ENCODE results near the gene MYBPH.
A peak's percentile ranks its signal among the peaks of the same experiment; 100 is the strongest.

The MYBPH gene

DNA sequence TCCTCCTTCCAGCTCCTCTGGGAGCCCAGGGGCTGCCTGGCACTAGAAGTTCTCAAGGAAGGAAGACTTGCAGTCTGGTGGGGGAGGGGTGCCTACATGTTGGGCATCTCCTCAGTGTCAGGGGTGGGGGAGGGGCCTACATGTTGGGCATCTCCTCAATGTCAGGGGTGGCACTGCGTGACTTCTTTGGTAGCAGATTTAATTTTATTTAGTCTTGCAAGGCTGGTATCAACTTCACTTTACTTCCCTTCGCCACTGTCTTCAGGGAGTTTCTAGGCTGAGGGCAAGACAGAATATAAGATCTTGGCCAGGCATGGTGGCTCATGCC is 29.6 kb downstream of the MYBPH start:
- no peak for DNase-seq

DNA sequence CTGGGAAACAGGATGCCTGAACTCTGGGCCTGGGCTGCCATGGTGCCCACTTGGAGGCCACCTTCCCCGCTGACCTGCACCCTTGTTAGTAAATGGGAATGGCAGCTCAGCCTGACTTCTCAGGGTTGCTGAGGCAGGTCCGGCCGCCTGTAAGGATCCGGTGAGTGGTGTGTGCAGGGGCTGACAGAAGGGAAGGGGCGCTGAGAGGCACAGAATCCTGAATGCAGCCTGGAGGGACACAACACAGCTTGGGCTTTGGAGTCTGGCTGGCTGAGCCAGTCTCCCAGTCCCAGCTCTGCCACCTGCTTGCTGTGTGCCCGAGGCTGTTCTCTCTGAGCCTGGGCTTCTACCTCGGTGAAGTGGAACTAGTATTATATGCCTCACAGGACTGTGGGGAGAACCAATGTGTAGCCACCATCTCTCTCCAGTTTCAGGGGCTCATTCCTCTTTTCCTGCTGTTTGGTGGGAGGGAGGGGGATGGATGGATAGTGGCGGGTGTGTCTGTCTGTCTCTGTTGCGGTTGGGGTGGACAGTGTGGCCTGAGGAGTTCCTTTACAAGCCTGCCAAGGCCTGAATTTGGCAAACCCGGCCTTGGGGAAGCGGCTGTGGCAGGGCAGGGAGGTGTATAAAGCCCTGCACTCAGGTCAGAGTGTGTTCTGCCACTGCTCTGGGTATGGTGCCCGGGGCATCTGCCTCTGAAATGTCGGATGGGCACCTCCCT is 30.1 kb downstream of the MYBPH start:
- DNase-seq, result no peak

DNA sequence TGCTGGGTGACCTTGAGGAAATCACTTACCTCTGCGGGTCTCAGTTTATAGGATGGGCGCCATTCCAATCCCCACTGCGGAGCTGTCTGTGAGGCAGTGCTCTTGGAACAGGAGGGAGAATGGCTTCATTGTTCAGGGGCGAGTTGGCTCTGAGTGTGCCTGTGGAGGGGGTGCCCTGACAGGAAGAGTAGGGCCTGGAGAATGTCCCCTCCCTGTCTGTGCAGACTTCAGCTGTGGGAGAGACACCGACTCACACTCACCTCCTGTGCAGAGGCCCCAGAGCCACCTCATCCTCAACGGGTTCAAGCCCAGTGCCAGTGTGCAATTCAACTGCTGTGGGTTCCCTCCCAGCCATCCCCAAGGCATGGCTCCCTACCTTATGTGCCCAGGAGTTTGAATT is 31.0 kb downstream of the MYBPH start:
- no peak for DNase-seq

DNA sequence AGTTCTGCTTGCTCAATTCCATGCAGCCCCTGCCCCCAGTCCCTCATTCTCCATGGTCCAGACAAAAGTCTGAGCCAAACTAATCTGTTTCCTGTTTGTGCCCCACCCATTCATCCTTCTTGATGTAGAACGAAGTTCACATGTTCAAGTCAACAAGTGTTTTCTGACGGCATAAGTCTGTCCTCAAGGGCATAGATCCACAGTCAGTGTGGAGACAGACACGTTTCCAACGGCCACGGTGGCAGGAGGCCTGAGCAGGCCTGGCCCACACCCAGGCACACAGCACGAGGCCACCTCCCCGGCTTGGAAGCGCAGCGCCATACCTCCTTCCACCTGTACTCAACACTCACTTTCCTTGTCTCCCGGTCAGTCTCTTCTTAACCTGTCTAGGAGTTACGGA is 32.0 kb downstream of the MYBPH start:
- DNase-seq, result no peak

DNA sequence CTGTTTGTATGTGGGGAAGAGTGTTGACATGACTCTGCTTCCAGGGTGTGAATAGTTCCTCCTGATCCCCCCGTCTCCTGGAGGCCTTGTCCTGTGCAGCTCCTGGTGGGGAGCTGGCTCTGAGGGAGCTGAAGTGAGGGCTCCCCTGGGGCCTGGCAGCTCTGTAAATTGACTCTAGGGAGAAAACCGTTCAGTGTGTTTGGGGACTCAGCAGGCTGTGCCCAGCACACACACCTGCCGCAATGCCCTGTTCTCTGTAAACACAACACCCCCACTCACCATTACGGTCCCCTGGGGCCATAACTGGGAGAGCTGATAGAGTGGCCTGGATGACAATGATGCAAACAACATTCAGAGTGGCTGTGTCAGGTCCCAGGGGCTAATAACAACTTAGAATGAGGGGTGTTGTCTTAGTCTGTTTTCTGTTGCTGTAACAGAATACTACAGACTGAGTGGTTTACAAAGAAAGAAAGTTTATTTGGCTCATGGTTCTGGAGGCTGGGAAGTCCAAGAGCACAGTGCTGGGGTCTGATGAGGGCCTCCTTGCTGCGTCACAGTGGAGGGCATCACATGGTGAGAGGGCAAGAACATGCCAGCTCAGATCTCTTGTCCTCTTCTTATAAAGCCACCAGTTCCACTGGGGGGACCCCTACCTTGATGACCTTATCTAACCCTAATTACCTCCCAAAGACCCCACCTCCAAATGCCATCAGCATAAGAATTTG is 32.8 kb downstream of the MYBPH start:
- no peak for DNase-seq

DNA sequence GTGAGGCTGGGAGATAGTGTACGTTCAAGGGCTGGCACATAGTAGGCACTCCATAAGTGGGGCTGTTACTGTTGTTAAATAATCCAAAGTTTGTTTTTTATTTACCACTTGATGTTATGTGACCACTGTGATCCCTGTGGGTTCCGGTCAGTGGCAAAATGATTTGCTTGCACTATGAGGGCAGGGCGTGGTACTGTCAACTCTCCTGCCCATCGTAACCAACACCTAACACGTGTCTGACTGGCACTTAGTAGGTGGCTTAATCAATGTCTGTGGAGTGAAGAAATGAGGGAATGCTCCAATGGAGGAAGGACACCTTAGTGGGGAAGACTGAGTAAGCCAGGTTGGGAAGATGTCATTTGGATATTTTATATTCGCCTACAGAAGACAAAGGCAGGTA is 33.5 kb downstream of the MYBPH start:
- DNase-seq, result no peak

DNA sequence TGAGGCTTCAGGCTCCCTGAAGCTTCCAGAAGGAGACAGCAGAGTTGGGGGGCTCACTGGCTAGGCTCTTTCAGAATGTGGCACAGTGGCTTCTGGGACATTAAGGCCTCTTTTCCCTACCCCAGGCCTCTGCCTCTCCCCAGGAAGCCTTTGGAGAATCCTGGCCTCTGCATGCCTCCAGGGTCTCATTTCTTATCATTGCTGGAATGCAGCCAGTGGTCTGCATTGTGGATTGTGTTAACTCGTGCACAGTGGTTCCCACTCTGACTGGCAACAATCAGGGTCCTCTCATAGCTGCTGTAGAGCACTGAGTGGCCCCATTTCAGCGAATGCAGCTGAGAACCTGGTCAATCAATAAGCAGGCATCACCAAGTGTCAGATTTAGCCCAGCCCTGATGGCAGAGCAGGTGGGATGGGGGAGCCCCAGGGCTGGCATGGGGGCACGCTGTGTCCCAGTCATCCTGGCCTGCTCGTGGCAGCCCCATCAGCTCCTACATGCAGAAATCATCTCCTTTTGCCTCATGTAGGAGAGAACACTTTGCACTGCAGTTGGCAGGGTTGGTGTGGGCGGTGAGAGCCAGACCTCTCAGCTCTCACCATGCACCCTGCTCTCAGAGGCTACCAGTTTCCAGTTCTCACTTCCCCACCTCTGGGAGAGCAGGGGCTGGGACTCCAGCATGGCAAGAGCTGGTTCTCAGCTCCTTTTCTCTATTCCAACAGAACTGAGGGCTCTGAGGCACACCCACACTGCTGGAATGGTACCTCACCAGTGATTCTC is 34.7 kb downstream of the MYBPH start:
- DNase-seq, result no peak

DNA sequence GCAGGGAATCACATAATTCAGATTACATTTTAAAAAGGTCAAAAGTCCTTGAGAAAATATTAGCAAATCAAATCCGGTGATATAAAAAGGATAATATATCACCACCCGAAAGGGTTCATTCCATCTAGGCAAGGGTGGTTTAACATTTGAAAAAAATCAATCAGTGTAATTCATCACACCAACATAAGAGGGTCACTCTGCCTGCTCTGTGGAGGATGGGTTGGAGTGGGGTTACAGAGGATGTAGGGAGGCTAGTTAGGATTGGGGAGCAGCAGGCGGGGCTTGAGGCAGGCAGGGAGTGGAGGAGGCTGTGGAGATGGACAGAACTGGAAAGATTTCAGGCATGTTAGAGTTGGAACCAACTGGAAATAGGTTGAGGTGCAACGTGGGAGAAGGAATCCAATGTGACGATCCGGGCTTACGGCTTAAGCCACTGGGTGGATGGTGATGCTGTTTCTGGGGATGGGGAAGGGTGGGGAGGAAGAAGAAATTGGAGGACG is 35.6 kb downstream of the MYBPH start:
- no peak for DNase-seq

DNA sequence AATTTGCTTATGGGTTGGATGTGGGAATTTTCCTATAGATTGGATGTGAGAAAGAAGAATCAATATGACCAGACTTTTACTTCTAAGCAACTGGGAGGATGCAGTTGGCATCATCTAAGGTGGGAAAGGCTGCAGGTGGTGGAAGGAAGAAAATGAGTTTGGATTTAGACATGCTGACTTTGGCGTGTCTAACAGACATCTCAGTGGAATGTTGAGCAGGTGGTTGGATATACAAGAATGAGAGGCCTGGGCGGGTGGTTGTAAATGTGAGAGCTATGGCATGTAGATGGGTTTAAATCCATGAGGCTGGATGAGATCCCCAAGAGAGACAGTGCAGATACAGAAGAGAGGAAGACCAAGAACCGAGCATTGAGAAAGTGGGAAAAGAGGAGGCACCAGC is 37.6 kb downstream of the MYBPH start:
- no peak for DNase-seq

DNA sequence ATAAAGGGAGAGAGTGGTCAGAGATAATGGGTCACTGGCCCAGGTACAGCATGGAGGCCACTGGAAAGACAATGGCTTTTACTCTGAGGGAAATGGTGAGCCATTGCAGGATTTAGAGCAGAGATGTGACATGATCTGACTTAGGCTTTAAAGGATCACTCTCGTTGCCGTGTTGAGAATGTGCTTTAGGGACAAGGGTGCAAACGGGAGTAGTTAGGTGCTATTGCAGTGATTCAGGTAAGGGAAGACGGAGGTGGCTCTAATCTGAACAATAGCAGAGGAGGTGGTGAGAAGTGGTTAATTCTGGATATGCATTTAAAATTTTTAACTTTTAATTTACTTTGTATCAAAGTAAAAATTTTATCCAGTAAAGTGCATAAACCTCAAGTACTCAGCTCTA is 38.3 kb downstream of the MYBPH start:
- DNase-seq, result no peak

DNA sequence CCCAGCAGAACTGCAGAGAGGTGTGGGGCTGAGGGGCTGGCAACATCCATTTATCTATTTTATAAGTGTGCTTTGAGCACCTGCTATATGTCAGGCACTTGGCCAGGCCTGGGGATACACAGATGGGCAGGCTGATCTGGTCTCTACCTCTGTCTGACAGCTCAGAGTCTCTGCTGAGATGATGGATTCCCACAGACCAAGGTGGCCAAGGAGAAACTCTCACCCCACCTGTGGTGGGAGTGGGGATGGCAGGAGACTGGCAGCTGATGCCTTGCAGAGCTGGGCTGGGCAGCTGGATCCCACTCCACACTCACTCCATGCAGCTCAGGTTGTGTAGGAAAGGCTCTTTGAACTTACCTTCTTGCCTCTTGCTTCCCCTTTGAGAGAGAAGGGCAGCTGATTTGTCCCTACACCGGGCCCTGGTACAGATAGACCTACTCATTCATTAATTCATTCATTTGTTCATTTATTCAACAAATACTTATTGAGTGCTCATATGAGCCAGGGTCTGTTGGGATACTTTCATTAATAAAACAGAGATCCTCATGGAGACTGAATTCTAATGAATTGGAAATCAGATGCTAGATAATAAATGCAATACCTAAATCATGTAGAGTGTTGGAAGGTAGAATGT is 39.1 kb downstream of the MYBPH start:
- DNase-seq, result no peak

DNA sequence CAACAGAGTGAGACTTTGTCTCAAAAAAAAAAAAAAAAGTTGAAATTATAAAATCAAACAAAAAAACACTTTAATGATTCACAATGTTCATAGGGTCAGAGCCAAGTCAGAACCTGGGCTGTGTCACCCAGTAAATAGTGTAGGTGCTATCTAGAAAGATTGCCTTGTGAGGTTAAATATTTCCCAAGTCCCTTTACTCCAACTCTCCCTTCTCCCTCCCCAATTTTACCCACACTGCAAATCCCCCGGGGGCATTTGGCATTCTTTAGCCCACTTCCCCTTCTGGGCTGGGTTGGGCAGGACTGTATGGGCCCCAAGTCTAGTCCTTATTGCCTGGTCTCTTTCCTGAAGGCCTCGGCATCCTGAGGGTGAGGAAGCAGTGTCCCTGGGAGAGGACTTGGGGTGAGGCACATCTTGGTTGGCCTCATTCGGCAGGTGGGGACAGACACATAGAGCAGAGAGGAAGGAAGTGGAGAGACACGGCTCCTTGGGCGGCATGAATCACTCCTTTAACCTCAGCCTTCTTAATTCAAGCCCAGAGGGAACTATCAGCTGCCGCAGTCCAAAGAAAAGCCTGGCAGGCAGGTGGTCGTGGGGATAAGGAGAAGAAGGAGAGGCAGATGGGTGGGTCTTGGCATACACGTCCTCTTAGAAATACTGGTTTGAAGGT is 39.9 kb downstream of the MYBPH start:
- DNase-seq, result peak; percentile 35

DNA sequence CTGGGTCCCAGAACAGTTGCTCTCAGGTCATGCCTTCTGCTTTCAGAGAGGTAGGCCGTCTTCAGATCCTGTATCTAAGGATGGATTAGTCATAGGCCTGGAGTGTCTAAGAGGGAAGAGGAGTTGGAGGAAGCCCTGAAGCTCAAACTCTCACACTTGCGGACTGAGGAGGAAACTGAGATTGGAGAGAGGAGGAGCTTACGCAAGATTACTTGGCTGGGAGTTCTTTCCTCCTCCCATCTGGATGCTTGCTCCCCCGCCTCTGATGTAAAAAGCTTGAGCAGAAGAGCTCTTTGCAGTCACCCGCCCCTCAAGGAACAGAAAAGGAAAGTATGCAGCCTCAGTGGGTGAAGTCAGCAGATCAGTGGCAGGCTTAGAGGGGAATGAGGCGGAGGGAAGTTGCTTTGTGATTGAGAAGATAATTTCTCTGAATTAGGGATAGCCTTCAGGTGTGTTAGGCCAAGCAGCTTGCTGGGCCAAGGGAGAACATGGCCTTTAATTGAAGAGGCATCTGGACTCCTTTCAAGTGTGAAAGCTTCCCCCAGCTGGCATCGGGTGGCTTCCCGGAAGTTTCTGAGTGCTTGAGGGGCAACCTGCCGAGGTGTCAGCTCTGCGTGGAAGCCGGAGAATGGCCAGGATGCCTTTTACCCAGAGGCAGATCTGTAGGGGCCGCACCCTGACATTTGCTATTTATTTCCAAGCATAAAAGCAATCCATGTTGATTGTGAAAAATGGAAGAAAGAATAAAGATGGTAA is 41.5 kb downstream of the MYBPH start:
- no peak for DNase-seq

DNA sequence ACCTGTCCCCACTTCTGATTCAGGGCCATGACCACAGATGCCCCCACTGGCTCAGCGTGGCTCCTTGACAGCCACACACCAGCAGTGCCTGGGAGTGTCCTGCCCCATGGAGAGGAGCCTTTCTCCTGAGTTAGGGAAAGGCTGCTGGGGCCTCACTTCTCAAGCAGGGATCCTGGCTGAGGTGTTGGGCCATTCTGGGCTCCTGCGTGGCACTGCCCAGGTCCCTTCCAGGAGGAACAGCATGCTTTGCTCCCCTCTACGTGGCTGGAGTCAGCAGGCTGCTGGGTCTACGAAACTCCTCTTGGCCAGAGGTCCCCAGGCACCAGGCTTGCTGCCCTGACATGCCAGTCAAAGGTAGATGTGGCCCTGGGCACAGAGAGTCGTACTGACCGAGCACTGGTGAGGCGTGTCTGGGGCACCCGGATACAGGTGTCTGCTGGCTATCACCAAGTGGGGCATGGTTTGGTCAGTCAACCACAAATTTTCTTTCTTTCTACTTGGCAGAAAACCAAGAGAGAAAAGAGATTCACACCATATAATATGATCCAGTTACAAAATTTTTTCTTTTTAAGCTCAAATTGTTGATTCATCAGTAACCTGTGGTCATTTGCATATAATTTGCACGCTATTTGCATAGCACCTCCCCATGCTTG is 44.0 kb downstream of the MYBPH start:
- DNase-seq, result no peak

DNA sequence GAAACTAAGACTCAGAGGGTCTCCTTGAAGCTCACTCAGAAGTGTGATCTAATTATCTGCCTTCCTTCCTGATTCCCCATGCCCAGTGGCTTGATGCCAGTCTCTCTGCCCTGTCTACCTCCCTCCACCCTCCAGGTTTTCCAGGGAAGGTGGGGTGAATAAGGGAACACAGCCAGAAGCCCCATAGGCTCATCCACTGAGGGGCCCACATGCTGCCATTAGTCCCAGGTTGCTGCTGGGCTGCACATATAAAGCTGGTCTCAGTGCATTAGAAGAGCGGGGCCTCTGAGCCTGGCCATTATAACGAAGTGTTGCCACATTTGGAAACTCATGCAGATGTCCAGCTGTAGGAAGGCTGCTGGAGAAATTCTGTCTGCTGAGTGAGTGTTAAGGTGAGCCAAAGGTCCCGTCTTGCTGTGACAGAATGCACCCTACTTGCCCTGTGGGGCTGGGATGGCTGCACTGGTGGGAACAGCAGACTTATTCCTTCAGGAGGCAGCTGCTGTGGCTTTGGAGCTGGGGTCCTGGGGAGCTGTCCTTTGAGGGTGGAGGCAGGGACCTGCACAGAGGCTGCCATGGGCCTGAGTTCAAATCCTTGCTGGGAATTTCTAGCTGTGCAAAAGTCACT is 45.2 kb downstream of the MYBPH start:
- no peak for DNase-seq

DNA sequence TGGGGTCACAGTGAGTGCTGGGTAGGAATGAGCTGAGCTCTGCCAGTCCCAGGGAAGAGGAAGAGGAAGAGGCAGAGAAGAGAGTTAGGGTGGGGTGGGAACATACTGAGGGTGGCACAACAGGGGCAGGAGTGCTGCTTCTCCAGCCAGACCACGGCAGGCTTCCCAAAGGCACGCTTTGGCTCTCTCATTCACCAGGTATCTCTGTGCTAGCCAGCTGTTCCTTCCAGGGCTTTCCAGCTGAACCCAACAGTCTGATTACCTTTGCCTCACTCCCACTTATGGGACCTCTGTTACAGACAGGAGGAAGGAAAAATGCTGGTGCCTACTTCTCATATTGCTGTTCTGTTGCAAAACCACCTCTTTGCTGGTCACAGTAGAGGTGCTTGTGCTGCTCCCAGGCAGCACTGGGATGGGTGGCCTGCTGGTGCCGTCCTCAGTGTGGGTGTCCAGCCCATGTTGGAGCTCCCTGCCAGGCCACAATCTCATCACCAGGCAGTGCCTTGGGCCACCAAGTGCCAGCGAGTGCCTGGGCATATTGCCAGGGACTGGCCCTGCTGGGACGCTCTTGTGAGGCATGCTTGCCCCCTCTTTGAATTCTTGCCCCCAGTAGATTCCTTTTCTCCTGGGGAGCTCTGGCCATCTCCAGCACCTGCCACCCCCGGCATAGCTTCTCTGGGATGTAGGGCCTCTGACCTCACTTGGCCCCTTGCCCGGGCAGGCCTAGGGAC is 46.0 kb downstream of the MYBPH start:
- no peak for DNase-seq

DNA sequence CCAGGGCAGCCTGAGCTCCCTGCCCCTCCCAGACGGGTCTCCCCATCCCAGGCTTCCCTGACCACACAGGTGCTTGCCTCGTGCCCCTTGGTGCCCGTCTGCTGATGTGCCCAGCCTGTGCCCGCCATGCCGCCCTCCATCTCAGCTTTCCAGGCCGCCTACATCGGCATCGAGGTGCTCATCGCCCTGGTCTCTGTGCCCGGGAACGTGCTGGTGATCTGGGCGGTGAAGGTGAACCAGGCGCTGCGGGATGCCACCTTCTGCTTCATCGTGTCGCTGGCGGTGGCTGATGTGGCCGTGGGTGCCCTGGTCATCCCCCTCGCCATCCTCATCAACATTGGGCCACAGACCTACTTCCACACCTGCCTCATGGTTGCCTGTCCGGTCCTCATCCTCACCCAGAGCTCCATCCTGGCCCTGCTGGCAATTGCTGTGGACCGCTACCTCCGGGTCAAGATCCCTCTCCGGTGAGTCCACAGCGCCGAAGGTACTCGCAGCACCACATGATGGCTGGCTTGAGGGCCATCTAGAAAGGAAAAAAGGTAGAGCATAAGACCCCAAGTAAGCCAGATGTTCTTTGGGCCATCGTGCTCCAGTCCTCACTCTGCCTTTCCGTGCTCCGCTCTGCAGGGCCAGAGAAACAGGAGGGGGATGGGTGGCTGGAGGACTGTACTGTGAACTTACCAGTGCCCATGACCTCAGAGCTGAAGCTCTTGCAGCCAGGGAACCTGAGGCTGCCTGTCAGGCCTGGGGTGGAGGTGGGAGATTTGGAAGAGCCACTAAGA is 46.7 kb downstream of the MYBPH start:
- no peak for DNase-seq

DNA sequence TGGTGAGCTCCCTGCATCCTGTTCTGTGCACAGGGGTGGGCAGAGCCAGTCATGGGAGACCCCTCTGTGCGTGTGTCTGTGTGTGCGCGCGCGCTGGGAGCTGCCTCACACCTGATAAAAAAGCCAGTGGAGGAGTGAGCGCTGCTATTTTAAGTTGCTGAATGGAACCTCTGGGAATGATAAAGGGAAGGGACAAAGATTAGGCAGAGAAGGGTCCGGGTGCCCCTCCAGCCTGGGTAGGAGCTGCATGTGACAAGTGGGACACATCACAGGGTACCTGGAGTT is 47.3 kb downstream of the MYBPH start:
- DNase-seq, result no peak

DNA sequence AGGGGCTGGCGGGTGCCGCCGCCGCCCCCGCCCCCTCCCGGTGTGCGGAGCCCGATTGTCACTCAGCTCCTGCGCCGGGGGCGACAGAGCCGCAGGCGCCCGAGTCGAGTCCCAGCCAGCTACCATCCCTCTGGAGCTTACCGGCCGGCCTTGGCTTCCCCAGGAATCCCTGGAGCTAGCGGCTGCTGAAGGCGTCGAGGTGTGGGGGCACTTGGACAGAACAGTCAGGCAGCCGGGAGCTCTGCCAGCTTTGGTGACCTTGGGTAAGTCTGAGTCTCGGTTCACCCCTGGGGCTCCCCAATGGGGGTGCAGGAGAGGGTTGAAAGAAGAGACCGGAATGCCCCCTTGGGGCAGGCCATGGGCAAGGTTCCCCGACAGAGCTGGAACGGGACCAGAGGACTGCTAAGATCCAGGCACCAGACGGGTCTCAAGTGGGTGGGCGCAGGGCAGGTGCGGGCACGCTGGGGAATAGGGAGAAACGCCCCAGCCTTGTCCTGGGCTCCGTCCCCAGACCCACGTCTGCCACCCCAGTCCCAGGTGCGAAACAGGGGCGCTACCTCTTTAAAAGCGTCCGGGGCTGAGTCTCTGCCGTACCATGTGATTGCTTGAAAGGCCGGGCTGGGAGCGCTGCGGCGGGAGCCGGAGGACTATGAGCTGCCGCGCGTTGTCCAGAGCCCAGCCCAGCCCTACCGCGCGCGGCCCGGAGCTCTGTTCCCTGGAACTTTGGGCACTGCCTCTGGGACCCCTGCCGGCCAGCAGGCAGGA is 47.8 kb downstream of the MYBPH start, which contains the start of gene ADORA1:
Gene ADORA1, plus strand, starts transcription at position 61 of the 765 bp plus-strand sequence. CDS start 1,116 bp downstream, outside the sequence.
- DNase-seq, result no peak
